DND-41 (cell line): ENCODE data around the gene SPACA7.

ENCODE experiments used
- CTCF ChIP-seq: IDR thresholded peaks from 2 replicates; pipeline ENCODE4 v1.5.1; 2012; ENCODE audit warnings: borderline replicate concordance, low read length, moderate library complexity, mild to moderate bottlenecking; ENCODE audit not compliant: poor library complexity, severe bottlenecking; ENCODE audit errors: extremely low read depth
- EZH2 ChIP-seq: IDR thresholded peaks from 3 replicates; pipeline ENCODE4 v1.6.1; 2012; ENCODE audit warnings: borderline replicate concordance, low read depth, mild to moderate bottlenecking, moderate library complexity, low read length, inconsistent platforms; ENCODE audit not compliant: severe bottlenecking

GRCh38 chr13:112349681-112350080 lies 26.5 kb upstream of the SPACA7 start:
- TF ChIP-seq EZH2 (no peak), CTCF (no peak)
